AG10803 (cell line): ENCODE measurements around the gene CEP112.

Source experiments
- DNase-seq: peaks from one replicate; pipeline ENCODE4 v3.0.0; 2010; ENCODE audit warnings: low read depth
- H3K4me3 ChIP-seq: 2 replicates; pipeline ENCODE4 v1.5.1; 2011; ENCODE audit warnings: mild to moderate bottlenecking, low read length, control low read depth
- CTCF ChIP-seq: conservative IDR thresholded peaks from 2 replicates; pipeline ENCODE4 v1.5.1; 2011; ENCODE audit warnings: mild to moderate bottlenecking, low read length, control low read depth, inconsistent platforms

The CEP112 gene

DNA sequence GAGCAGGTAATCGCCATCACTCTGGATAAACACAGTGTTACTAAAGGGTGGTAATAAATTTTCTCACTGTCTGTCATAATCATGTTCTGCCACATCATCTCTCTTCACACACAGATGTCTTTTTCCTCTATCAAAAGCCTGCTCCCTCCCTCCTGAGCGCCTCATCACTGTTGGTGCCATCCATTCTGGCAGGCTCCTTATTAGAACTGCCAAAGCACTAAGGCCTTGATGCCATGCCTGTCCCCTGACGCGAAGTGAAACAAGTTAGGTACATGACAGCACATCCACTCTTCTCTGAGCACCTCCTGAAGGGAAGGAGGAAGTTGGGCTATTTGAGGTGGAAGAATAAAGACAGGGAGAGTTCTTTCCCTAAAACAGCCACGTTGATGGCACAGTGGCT lies 592.3 kb downstream of the CEP112 start:
- DNase-seq, result no peak
- no peak for TF ChIP-seq CTCF
- no peak overlapping the region for H3K4me3 ChIP-seq

GRCh38 chr17:65598746-65599145 lies 593.2 kb downstream of the CEP112 start:
- H3K4me3 ChIP-seq, result no peak overlapping the region
- no peak for DNase-seq
- no peak for TF ChIP-seq CTCF

DNA sequence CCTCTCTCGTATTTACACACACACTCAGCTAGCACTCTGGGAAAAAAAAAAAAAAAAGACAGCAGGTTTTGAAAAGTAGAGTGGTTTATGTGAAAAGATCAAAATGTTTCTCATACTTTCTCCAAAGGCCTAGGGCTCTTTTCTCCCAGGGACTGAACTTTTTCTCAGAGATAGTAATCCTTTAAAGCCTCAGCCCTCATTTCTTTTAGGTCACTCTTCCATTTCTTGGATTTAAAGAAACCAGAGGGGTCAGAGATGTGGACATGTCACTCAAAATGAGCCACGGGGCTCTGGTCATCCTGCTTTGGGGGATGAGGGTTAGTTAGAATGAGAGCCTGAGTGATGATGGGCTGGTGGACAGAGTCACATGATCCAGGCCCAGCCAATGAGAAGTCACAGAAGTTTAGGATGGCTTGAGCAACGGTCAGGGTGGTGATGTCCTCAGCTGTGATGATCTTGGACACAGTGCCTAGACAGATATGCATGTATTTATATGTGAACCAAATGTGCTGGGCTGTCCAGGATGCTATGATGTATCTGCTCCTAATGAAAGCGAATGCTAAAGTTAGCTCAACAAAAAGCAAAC lies 596.8 kb downstream of the CEP112 start:
- no peak overlapping the region for H3K4me3 ChIP-seq
- peak; percentile 13 for DNase-seq
- TF ChIP-seq CTCF, result no peak

- peak overlapping the region; percentile 23 for H3K4me3 ChIP-seq
- peak; percentile 59 for DNase-seq
- no peak for TF ChIP-seq CTCF
Measured at GRCh38 chr17:65593855-65594845, 597.8 kb downstream of the CEP112 start.

DNA sequence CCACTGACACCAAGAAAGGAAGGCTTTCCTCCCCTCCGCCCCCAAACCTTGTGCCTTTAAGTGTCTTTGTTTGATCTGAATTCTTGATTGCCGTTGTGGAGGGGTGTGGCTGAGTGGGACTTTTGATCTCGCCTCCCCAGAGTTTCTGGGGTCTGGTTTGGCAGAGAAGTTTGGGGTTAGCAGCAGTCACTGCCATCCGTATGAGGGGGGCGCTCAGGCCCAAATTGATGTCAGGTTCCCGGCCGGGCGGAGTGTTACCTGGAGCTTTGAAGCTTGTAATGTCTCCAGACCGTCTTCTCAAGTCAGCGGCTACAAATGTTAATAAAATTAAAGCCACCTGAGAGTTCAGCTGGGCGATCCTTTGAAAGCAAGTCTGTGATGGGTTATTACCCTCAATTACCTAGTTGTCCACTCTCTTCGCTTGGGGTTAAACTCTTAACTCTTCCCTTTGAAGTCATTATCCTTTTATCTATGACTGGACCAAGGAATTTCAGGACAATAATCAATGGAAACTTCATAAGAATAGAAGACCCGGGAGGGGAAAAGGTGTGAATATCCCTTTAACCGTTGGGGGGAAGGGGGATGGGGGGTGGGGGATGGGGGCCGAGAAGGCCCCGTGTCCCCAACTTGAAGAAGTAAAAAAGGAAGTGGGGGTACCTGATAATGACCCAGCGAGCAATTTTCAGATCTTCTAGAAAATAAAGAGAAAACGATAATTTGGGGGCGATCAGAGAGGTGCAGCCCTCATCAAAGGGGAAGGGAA lies 598.7 kb downstream of the CEP112 start:
- H3K4me3 ChIP-seq, result peak overlapping the region; percentile 23
- no peak for TF ChIP-seq CTCF
- no peak for DNase-seq

DNA sequence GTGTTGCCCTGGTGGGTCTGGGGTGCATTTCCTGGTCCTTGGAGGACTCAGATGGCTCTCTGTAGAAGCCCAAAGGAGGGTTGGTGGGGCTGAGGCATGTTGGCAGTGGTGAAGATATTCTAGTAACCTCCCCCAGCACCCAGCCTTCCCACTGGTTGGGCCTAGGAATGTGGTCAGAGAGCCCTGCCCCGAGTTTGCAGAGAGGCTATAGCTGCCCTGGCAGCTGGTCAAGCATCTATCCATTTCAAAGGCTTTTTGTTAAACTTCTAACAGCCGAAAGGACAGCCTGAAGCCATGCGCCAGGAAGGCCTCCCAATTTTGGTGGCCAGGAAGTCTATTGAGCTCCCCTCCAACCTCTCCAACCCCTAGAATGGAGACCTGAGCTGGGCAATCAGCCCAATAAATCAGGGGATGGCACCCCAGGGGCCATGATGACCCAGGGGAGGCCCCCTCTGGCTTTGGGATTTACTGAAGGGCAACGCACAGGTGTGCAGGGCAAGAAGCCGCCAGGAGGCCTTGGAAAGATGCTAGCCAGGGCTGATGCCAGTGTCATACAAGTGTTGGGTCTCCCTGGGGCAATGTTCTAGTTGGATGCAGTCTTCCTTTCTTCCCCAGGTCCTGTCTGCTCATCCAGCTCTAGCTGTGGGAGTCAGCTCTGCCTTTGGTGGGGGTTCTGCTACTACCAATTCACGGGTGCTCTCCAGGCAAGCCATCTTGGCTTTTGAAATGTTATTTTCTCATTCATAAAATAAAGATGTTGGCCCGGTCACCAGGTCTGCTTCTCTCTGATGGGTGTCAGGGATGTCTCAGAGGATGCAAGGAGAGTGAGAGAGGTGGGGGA lies 599.6 kb downstream of the CEP112 start:
- no peak for DNase-seq
- no peak for TF ChIP-seq CTCF
- H3K4me3 ChIP-seq, result no peak overlapping the region
